CD4-positive, alpha-beta T cell treated with Interleukin-17A for 1 hour (primary cell): ENCODE data around the gene SEC61A1.

Experiments
- DNase-seq: peaks from one replicate; pipeline ENCODE4 v3.0.0-alpha.2; 2020

Gene SEC61A1

GRCh38 chr3:128051837-128052594, at the start of gene SEC61A1:
TSS of gene SEC61A1 (plus strand) at chr3:128052437. CDS start at chr3:128052553, 116 bp downstream.
- peak; percentile 95 for DNase-seq

DNA sequence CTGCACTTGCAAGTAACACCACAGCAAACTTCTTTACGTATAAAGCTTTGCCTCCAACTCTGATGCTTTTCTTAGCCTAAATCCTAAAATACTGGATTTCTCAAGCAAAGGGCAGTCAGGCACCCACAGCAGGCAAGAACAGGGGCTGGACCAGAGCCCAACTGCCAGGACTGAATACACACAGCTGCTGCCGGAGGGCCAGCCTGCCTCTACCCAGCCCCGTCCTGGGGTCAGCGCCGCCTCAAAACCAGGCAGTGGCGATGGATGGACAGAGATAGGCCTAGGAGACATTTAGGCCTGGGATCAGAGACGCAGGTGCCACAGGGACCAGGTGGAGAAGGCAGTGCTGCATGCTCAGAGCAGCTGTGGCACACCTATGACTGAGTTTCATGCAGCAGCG, 47.6 kb upstream of the SEC61A1 start:
- no peak for DNase-seq

DNA sequence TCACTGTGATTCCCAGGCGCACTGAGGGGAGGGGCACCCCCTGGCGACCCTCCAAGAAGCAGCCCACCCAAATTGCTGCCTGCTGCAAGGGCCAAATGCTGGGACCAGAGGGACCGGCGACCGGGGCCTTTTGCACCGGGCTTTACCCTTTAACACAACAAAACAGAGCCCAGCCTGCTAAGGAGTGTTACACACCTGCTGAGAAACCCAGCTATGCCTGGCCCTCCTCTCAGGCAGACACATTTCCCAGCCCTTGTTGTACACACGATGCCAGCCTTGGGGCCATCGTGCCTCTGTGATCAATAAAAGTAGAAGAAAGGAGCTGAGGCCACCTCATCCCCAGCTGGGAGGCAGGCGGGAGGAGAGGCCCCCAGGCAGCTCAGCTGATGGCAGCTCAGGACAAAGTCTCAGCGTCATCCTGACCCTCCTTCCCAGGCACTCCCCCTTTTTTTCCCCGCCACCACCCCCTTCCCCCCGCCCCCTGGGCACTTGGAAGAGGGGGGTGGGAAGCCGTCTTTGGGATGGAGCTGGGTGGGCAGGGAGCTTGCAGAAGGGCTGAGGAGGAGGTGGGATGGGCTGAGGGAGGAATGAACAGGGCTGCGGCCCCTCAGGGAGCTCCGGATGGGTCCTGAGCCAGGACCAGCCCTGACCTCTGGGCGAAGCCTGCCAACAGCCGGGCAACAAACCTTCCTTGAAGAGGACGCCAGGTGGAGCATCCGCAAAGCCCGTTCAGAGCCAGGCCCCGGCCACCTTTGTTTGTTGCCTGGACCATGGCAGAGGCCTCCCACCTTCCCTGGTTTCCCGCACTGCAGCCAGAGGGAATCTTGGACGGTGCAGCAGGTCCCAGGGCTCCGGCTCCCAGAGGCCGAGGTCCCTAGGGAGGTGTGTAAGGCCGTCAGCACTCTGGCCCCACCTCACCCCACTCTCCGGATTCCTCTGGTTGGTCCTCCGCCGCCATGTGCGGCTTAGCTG, 45.9 kb upstream of the SEC61A1 start:
- DNase-seq, result no peak

DNA sequence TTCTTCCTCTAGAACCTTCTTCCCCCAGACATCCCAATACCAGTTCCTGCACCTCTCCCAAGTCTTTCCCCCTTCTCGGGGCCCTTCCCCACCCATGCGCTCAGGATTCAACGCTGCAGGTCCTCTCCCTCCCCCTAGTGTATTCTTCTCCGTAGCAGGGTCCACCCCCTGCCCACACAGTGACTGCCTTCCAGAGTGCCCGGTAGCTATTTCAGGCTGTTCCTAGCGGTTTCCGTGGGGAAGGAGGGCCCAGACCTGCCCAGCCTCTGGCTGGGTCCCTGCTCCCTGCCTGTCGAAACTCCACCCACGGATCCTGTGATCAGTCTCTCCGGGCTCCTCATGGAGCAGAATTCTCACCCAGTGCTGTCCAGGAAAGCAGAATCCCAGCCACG, 45.2 kb upstream of the SEC61A1 start:
- no peak for DNase-seq

- no peak for DNase-seq
These were observed 42.0 kb upstream of the SEC61A1 start for GRCh38 chr3:128009952-128010846.

DNA sequence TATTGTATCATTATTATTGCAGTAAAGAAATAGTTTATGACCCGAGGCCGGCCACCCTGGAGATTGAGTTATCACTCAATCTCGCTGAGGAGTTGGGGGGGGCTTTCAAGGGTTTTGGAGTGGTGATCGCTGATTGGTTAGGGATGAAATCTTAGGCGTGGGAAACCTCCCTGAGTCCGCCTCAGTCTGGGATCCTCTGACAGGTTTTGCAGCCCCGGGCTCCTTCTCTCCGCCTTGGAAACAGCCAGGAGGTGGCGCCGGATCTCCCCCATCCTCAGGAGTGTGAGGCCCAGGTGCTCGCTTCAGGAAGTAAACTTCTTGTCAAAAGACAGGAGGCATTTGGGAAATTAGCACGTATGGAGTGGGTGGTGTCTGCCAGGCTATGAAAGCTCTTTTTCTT, 41.1 kb upstream of the SEC61A1 start:
- no peak for DNase-seq

DNA sequence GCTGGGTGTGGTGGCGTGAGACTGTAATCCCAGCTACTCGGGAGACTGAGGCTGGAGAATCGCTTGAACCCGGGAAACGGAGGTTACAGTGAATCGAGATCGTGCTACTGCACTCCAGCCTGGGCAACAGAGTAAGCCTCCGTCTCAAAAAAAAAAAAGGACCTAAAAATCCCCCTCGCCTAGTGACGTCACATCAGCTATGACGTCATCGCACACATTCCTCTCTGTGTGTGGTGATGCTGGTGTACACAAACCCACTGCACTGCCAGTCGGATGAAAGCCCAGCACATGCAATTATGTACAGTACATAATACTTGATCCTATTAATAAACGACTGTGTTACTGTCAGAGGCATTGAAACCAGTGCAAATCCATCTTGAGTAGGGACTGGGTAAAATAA, 40.2 kb upstream of the SEC61A1 start:
- no peak for DNase-seq

DNA sequence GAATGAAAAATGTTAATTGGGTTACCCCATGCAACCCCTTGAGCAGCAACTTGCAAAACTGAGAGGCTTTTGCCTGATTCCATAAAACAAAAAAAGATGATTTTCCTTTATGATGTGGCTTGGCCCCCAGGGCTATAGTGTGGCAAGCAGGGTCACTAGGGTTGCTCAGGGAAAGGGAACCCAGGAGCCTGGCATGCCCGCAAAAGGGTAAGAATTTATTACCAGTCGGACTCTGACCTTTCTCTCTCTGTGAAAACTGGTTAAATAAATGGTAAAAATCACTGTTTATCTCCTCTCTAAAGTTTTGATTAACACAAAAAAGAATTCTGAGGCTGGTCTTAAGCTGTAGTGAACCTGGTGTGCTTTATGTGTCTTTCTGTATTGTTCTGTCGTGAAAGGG, 37.7 kb upstream of the SEC61A1 start:
- DNase-seq, result no peak

GRCh38 chr3:128016502-128016901, 35.7 kb upstream of the SEC61A1 start:
- DNase-seq, result no peak

GRCh38 chr3:128021768-128022372, 30.4 kb upstream of the SEC61A1 start:
- no peak for DNase-seq

DNA sequence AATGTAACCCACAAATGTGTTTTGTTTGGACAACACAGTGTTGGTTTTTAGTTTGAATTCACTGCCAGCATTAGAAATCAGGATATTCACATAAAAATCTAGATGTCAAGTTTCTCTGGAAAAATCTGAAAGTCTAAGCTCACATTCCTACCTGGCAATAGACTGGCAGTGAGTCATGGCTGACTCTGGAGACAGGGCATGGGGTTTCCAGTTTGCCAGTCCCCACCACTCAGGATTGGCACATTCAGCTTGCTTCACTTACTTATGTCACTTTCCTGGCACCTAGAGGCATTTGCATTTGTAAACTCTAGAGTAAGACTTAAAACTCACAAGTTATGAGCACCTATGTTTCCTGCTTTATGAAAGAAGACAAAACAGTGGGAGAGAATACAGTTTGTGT, 19.1 kb upstream of the SEC61A1 start:
- DNase-seq, result no peak

GRCh38 chr3:128036119-128036518, 16.1 kb upstream of the SEC61A1 start:
- no peak for DNase-seq

GRCh38 chr3:128040041-128040440, 12.2 kb upstream of the SEC61A1 start:
- DNase-seq, result no peak

DNA sequence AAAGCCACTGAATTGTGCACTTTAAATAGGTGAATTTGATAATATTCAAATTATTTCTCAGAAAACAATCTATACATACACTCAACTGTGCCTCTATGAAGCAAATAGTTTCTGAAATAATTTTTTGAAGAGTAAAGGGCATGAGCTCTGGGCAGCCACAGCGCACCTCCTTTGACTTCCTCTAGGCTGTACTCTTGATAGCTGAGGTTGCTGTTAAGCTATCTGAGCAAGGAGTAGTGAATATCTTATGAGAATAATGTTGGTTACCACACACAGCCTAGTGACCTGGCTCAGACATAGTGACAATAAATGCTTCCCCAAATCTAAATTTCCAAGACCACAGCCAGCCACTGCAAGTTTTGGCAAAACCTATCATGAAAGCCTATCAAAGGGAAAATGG, 11.6 kb upstream of the SEC61A1 start:
- DNase-seq, result no peak

- no peak for DNase-seq
These were observed 10.9 kb upstream of the SEC61A1 start for GRCh38 chr3:128041344-128041743.

- no peak for DNase-seq
These were observed 1.6 kb upstream of the SEC61A1 start for GRCh38 chr3:128050597-128050996.

GRCh38 chr3:128051459-128051836, 789 bp upstream of the SEC61A1 start:
- no peak for DNase-seq

DNA sequence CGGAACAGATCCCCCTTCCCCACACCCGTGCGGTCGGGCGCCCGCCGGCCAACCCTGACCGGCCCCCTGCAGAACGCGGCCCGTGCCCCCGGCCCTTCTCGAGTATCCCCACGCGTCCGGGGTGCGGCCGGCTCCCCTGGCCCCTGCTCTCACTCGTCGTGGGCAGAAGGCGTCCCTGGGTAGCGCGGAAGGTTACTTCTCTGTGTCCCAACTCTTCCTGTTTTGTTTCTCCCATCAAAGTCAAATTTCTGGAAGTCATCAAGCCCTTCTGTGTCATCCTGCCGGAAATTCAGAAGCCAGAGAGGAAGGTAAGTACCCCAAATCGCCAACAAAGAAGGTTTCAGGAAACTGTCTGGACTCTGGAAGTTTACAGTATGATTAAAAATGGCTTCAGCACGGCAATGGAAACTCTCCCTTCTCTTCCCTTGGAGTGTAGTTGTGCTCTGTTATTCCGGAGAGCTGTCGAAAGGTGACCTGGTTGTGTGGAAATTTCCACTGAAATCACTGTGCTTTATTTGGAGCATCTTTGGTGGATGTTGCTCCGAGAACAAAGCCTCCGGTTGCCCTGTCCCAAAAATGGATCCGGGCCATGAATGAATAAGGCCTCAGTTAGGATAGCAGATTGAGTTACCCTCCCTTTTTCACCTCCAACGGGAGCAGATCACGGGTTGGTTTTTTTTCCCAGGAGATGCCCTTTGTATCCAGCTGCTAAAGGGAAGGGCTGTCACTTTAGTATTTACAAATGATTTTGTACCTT, 536 bp downstream of the SEC61A1 start:
- peak; percentile 18 for DNase-seq

GRCh38 chr3:128053614-128054013, 1.4 kb downstream of the SEC61A1 start:
- no peak for DNase-seq

DNA sequence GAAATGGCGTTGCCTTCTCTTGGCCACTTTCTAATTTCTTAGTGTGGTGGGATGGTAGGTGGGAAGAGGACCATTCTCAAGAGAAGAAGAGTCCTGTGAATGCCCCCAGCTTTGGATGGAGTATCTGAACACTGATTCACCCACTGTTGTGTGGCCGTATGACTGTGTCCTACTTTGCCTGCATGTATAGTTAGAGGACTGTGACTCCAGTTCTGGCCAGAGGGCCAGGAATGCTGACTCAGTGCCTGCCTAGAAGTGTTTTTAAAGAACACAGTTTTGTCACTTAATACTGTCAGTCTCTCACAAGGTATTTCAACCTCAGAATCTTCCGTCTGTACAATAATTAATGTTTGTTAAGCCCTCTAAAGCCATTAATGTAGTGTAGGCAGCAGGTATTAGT, 2.1 kb downstream of the SEC61A1 start:
- DNase-seq, result no peak

- no peak for DNase-seq
These were observed 4.0 kb downstream of the SEC61A1 start for GRCh38 chr3:128056258-128056657.
